ENCODE results near the gene RASSF3.

DNA sequence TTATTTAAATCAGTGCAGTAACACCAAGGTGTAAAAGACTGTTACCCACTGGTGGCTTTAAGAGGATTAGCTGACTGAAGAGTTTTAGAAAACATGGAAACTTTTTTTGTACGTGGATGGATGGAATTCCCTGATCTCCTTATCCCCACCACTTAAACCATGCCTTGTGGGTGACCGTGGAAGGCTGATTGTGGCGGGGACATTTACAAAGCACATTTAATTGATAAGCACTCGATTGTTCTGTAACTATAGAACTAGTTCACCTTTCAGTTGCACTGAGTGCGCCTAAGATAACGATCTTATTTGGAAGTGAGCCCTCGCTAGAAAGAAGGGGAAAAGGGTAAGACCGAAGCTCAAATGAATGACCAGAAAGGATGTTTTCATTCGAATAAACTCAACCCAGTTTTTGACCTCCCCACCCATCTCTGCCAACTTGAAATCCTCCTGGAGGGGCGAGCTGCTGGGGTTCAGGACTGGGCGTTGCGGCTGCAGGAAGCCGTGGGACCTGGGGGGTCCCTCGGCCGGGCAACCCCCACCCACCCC, 688 bp upstream of the RASSF3 start:
- TF ChIP-seq ISL1 (CRISPR knock-in tag; IDR thresholded peaks at IDR 0.05) (no peak), ZFP3 (CRISPR knock-in tag; IDR thresholded peaks at IDR 0.05) (no peak), ZFP30 (CRISPR knock-in tag; IDR thresholded peaks at IDR 0.05) (no peak), PATZ1 (CRISPR knock-in tag; IDR thresholded peaks at IDR 0.05; ENCODE audit: borderline replicate concordance) (peak; percentile 87; the same call in 1 of the 2 replicates), RARB (CRISPR knock-in tag; IDR thresholded peaks at IDR 0.05) (no peak), TOX (CRISPR knock-in tag; IDR thresholded peaks at IDR 0.05; ENCODE audit: borderline replicate concordance) (no peak)

Data from SK-N-SH treated with all-trans-retinoic acid at 6 μM for 48 hours (cell line).